Glutamatergic neuron (in vitro differentiated cells): ENCODE results near the gene PPEF2. TPM values are rescaled to one million over a fixed set of nuclear protein-coding genes. Genes with fewer than 3 reads are reported as not detected.

Experiments used
- DNase-seq: peaks from one replicate; pipeline ENCODE4 v3.0.0; 2022
- H3K27ac Mint-ChIP-seq: one replicate; pipeline ENCODE4 v1.8.0; 2020; ENCODE audit warnings: mild to moderate bottlenecking, mixed read lengths, inconsistent platforms; ENCODE audit not compliant: unreplicated experiment
- H3K27me3 Mint-ChIP-seq: one replicate; pipeline ENCODE4 v1.8.0; 2020; ENCODE audit warnings: mild to moderate bottlenecking, moderate library complexity, mixed read lengths, inconsistent platforms; ENCODE audit not compliant: unreplicated experiment
- H3K36me3 Mint-ChIP-seq: one replicate; pipeline ENCODE4 v1.8.0; 2020; ENCODE audit warnings: mild to moderate bottlenecking, mixed read lengths, inconsistent platforms; ENCODE audit not compliant: unreplicated experiment
- H3K4me1 Mint-ChIP-seq: one replicate; pipeline ENCODE4 v1.8.0; 2020; ENCODE audit warnings: mild to moderate bottlenecking, low read depth, mixed read lengths, inconsistent platforms; ENCODE audit not compliant: unreplicated experiment
- H3K4me3 Mint-ChIP-seq: one replicate; pipeline ENCODE4 v1.8.0; 2020; ENCODE audit warnings: mild to moderate bottlenecking, mixed read lengths, inconsistent platforms; ENCODE audit not compliant: unreplicated experiment
- H3K9me3 Mint-ChIP-seq: one replicate; pipeline ENCODE4 v1.8.0; 2020; ENCODE audit warnings: mild to moderate bottlenecking, moderate library complexity, mixed read lengths, inconsistent platforms; ENCODE audit not compliant: unreplicated experiment
- CTCF ChIP-seq: fragments of 200-600 bp; sonication (generic); IDR thresholded peaks from one replicate; pipeline ENCODE4 v1.5.0; 2021; ENCODE audit not compliant: partially characterized antibody, unreplicated experiment
- total RNA-seq: library from RNA; stranded (reverse); fragmentation: NEBNext Ultra II Directional; extraction: Animal tissue kit (Norgen Biotek cat#: 25700); gene quantifications from one replicate; pipeline ENCODE4 v1.2.1, GENCODE V29; 2021; ENCODE audit not compliant: unreplicated experiment

The PPEF2 gene
- total RNA-seq, 1 donor from 2014 or later = not detected

GRCh38 chr4:75823812-75824211 is 78.4 kb downstream of the PPEF2 start:
- Mint-ChIP-seq H3K9me3 (no peaks in the 10 kb centered on the region), H3K27me3 (no peaks in the 10 kb centered on the region), H3K4me3 (no peak overlapping the region), H3K27ac (no peak overlapping the region), H3K4me1 (no peaks in the 10 kb centered on the region), H3K36me3 (no peaks in the 10 kb centered on the region)
- TF ChIP-seq CTCF = no peak
- DNase-seq = no peak

- no peaks in the 10 kb centered on the region for H3K36me3 Mint-ChIP-seq
These were observed 79.8 kb downstream of the PPEF2 start for GRCh38 chr4:75822416-75822815.

GRCh38 chr4:75821966-75822365 is 80.3 kb downstream of the PPEF2 start:
- Mint-ChIP-seq H3K27me3 (no peaks in the 10 kb centered on the region), H3K36me3 (no peaks in the 10 kb centered on the region), H3K27ac (no peak overlapping the region), H3K9me3 (no peaks in the 10 kb centered on the region), H3K4me1 (no peaks in the 10 kb centered on the region), H3K4me3 (no peak overlapping the region)
- no peak for DNase-seq
- TF ChIP-seq CTCF = no peak

More at GRCh38 chr4:75822416-75822815, 79.8 kb downstream of the PPEF2 start:
- Mint-ChIP-seq H3K27ac (no peak overlapping the region), H3K27me3 (no peaks in the 10 kb centered on the region), H3K4me1 (no peaks in the 10 kb centered on the region), H3K9me3 (no peaks in the 10 kb centered on the region), H3K4me3 (no peak overlapping the region)
- TF ChIP-seq CTCF = no peak
- DNase-seq = no peak

GRCh38 chr4:75821216-75821615 is 81.0 kb downstream of the PPEF2 start:
- H3K9me3 Mint-ChIP-seq = no peaks in the 10 kb centered on the region
- no peaks in the 10 kb centered on the region for H3K36me3 Mint-ChIP-seq
- DNase-seq = no peak
- H3K4me1 Mint-ChIP-seq = no peaks in the 10 kb centered on the region
- H3K27ac Mint-ChIP-seq = no peak overlapping the region
- no peak overlapping the region for H3K4me3 Mint-ChIP-seq
- TF ChIP-seq CTCF = no peak
- no peaks in the 10 kb centered on the region for H3K27me3 Mint-ChIP-seq

- DNase-seq = no peak
- Mint-ChIP-seq H3K27ac (no peak overlapping the region), H3K36me3 (no peaks in the 10 kb centered on the region), H3K4me1 (no peaks in the 10 kb centered on the region), H3K4me3 (no peak overlapping the region), H3K27me3 (no peaks in the 10 kb centered on the region), H3K9me3 (no peaks in the 10 kb centered on the region)
- TF ChIP-seq CTCF = no peak
These were observed 81.6 kb downstream of the PPEF2 start for GRCh38 chr4:75820676-75821075.
